KMS-11 (cell line): ENCODE results near the gene BEAN1.

Source experiments
- H2AFZ ChIP-seq: fragments of 200-600 bp; sonication (generic); 2 replicates; pipeline ENCODE4 v1.6.1; 2016; ENCODE audit warnings: antibody characterized with exemption, mixed run types, low read depth
- H3K27ac ChIP-seq: fragments of 200-600 bp; sonication (generic); 2 replicates; pipeline ENCODE4 v1.6.1; 2016; ENCODE audit warnings: mild to moderate bottlenecking, mixed run types
- H3K27me3 ChIP-seq: fragments of 200-600 bp; sonication (generic); 2 replicates; pipeline ENCODE4 v1.6.1; 2017; ENCODE audit warnings: mild to moderate bottlenecking, low read depth, mixed run types, moderate library complexity; ENCODE audit not compliant: insufficient read depth
- H3K36me3 ChIP-seq: fragments of 200-600 bp; sonication (generic); 2 replicates; pipeline ENCODE4 v1.6.1; 2017; ENCODE audit warnings: mild to moderate bottlenecking, mixed run types; ENCODE audit not compliant: insufficient read depth
- H3K4me1 ChIP-seq: fragments of 200-600 bp; sonication (generic); 2 replicates; pipeline ENCODE4 v1.6.1; 2016; ENCODE audit warnings: mild to moderate bottlenecking, low read depth, mixed run types; ENCODE audit not compliant: poor library complexity, severe bottlenecking
- H3K4me2 ChIP-seq: fragments of 200-600 bp; sonication (generic); 2 replicates; pipeline ENCODE4 v1.7.0; 2016; ENCODE audit warnings: mild to moderate bottlenecking, mixed run types
- H3K4me3 ChIP-seq: fragments of 200-600 bp; sonication (generic); IDR thresholded peaks from 2 replicates; pipeline ENCODE4 v1.6.1; 2017; ENCODE audit warnings: low read depth, low read length, mixed read lengths; ENCODE audit not compliant: insufficient read depth
- H3K79me2 ChIP-seq: fragments of 200-600 bp; sonication (generic); 2 replicates; pipeline ENCODE4 v1.6.1; 2016; ENCODE audit warnings: low read depth, mixed run types; ENCODE audit not compliant: insufficient read depth
- H3K9ac ChIP-seq: fragments of 200-600 bp; sonication (generic); 2 replicates; pipeline ENCODE4 v1.6.1; 2016; ENCODE audit warnings: mild to moderate bottlenecking, mixed run types
- H4K20me1 ChIP-seq: fragments of 200-600 bp; sonication (generic); 2 replicates; pipeline ENCODE4 v1.6.1; 2016; ENCODE audit warnings: mild to moderate bottlenecking, mixed run types; ENCODE audit not compliant: insufficient read depth
- TF ChIP-seq, protein P1 (sequence below): fragments of 200-600 bp; sonication (generic); conservative IDR thresholded peaks from 2 replicates; pipeline ENCODE4 v1.6.1; 2017; ENCODE audit warnings: low read depth, mild to moderate bottlenecking, antibody characterized with exemption, low read length, moderate library complexity, mixed read lengths

BEAN1 gene

DNA sequence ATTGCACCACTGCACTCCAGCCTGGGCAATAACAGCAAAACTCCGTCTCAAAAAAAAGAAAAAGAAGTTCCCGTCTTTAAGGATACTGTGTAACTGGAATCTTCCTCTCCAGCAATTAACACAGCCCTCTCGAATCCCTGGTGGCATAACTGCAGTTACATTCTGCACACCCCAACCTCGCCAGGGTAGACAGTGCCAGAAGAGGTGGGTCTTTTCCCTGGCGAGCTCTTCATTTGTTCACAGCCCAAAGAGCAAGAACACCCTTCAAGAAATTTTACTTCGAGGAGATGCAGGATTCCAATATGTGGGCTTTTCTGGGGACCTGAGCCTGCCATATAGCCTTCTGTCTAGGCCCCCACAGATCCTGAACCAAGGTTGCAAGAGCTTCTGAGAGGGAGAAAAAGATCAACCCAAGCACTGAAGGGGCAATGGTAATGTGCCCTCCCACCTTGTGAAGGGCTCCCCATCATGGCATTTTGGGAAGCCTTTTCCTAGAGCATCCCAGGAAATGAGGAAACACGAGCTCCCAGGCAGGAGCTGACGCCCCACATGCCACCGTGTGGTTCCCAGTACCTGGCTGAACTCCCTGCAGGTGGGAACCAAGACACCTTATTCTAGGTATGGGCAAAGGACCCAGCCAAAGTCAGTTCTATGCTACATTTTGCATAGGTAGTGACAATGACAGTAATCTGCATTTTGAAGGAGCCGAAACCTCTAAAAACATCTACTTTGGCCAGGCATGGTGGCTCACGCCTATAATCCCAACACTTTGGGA lies 95.9 kb downstream of the BEAN1 start:
- no peak overlapping the region for H3K4me3 ChIP-seq
- H3K4me2 ChIP-seq = peak overlapping the region; percentile 92
- peak overlapping the region; percentile 97 for H3K27ac ChIP-seq
- no peaks in the 10 kb centered on the region for H3K36me3 ChIP-seq
- no peaks in the 10 kb centered on the region for H4K20me1 ChIP-seq
- peaks cover 100% of the 10 kb centered on the region for H3K4me1 ChIP-seq
- TF ChIP-seq, protein P1, sequence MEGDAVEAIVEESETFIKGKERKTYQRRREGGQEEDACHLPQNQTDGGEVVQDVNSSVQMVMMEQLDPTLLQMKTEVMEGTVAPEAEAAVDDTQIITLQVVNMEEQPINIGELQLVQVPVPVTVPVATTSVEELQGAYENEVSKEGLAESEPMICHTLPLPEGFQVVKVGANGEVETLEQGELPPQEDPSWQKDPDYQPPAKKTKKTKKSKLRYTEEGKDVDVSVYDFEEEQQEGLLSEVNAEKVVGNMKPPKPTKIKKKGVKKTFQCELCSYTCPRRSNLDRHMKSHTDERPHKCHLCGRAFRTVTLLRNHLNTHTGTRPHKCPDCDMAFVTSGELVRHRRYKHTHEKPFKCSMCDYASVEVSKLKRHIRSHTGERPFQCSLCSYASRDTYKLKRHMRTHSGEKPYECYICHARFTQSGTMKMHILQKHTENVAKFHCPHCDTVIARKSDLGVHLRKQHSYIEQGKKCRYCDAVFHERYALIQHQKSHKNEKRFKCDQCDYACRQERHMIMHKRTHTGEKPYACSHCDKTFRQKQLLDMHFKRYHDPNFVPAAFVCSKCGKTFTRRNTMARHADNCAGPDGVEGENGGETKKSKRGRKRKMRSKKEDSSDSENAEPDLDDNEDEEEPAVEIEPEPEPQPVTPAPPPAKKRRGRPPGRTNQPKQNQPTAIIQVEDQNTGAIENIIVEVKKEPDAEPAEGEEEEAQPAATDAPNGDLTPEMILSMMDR = no peak
- peak overlapping the region; percentile 72 for H3K9ac ChIP-seq
- peak overlapping the region; percentile 4; the same call in 1 of the 2 replicates for H2AFZ ChIP-seq
- H3K79me2 ChIP-seq = no peaks in the 10 kb centered on the region
- no peaks in the 10 kb centered on the region for H3K27me3 ChIP-seq

DNA sequence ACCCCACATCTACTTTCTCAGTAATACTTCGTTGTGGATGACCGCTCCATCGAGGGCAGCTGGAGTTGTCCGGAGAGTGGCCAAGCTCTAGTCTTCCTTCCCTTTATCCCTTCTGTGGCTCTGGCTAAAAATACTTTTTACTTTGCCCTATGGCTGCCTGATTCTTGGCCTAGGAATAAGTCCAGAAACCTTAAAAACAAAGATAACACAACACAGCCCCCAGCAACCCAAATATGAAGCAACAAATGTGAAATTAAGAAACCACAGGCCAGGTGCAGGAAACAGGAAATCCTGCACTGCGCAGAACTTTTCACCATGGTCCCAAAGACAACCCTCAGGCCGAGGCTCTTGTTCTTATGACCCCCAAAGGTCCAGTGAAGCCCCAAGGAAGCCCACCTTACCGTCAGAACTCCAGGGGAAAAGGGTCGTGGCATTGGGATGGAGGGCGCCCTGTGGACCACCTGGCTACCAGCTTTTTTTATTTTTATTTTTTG lies 96.8 kb downstream of the BEAN1 start:
- TF ChIP-seq, protein P1 = no peak
- H3K4me2 ChIP-seq = peak overlapping the region; percentile 92
- no peaks in the 10 kb centered on the region for H3K27me3 ChIP-seq
- no peaks in the 10 kb centered on the region for H4K20me1 ChIP-seq
- peak overlapping the region; percentile 7; the same call in 1 of the 2 replicates for H2AFZ ChIP-seq
- no peak overlapping the region for H3K4me3 ChIP-seq
- peak overlapping the region; percentile 72 for H3K9ac ChIP-seq
- peaks cover 91% of the 10 kb centered on the region for H3K4me1 ChIP-seq
- no peaks in the 10 kb centered on the region for H3K79me2 ChIP-seq
- no peaks in the 10 kb centered on the region for H3K36me3 ChIP-seq
- peak overlapping the region; percentile 97 for H3K27ac ChIP-seq

DNA sequence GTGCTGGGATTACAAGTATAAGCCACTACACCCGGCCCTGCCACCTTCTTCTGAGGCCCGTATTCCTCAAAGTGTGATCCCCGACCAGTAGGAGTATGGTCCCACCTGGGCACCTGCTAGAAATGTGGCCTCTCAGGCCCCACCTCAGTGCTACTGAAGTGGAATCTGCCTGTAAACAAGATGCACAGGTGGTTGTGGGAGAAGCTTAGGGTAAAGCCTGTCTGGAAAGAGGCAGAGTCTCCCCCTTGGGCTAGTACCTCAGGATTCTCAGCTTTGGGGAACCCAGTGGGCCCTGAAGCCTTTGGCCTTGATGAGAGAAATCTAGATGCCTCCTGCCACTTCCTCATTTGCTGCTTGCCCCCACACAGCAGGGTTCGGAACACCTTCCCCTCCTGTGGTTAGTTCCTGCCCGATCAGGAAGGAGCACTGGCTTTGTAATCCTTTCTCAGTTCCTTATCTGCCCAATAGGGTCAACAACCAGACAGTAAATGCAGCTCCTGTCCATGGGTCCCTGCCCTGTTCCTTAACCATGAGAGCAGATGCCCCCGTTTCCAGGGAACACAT lies 97.6 kb downstream of the BEAN1 start:
- Histone ChIP-seq H3K4me1 (peaks cover 84% of the 10 kb centered on the region), H3K9ac (peak overlapping the region; percentile 72; the same call in 1 of the 2 replicates), H3K36me3 (no peaks in the 10 kb centered on the region), H4K20me1 (no peaks in the 10 kb centered on the region), H3K27ac (peak overlapping the region; percentile 97), H3K4me2 (peak overlapping the region; percentile 92), H3K27me3 (no peaks in the 10 kb centered on the region), H2AFZ (peak overlapping the region; percentile 7; the same call in 1 of the 2 replicates), H3K4me3 (no peak overlapping the region), H3K79me2 (no peaks in the 10 kb centered on the region)
- TF ChIP-seq, protein P1 = no peak

DNA sequence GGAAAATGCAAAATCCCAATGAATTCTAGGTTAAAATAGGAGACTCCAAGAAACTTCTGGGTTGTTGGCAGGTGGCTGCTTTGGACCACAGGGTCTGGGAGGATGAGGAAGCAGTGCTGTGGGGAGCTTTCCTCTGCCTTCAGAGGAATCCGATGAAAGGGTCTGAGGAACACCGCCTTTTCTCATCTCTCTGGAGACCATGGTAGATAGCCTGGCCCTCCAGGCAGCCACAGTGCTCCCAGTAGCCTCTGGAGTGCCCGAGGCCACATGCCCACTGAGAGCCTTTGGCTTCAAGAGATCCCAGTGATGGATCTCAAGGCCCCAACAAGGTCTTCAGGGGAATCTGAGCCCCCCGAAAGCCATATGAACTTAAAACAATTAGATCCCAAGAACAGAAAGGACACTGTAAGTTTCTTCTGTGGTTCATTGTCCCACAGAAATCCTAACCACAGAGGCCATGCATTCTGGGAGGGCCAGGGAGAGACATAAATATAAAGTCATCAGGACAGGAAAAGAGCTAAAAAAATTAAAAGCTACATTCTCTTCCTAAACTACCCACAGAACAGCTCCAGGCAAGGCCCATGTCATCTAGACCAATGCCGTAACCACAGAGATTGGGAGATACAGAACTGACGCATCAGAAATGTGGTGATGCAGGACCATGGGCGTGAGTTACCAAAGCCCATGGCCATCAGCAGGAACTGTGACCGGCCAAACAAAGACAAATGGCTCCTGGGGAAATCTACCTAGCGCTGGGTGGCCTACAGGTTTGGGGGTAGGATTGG lies 98.5 kb downstream of the BEAN1 start:
- no peaks in the 10 kb centered on the region for H3K36me3 ChIP-seq
- H3K4me2 ChIP-seq = peak overlapping the region; percentile 92; the same call in 1 of the 2 replicates
- H3K27ac ChIP-seq = peak overlapping the region; percentile 97; the same call in 1 of the 2 replicates

More for the DNA sequence above, 98.5 kb downstream of the BEAN1 start:
- Histone ChIP-seq H3K4me3 (no peak overlapping the region), H2AFZ (no peak overlapping the region), H3K4me1 (peaks cover 75% of the 10 kb centered on the region), H3K27me3 (no peaks in the 10 kb centered on the region), H3K79me2 (no peaks in the 10 kb centered on the region), H3K9ac (no peak overlapping the region), H4K20me1 (no peaks in the 10 kb centered on the region)
- TF ChIP-seq, protein P1 = no peak
